SK-N-SH (cell line): Measurements from ENCODE around the gene ZNF597. TPM values are rescaled to one million over a fixed set of nuclear protein-coding genes. Genes with fewer than 3 reads are reported as not detected.
A peak's percentile ranks its signal among the peaks of the same experiment; 100 is the strongest.

Source experiments
- CTCF ChIA-PET: fragments of 300-600, 350-600 bp; formaldehyde crosslinking; extraction: SDS; loops from one replicate; lab custom pipeline; 2021; lab: Yijun Ruan, JAX
- POLR2A ChIA-PET: fragments of 350-600 bp; sonication (Branson Sonifier 250); formaldehyde crosslinking; extraction: SDS; loops from one replicate; lab custom pipeline; 2020; ENCODE audit warnings: antibody characterized with exemption, inconsistent platforms; lab: Yijun Ruan, JAX
- DNase-seq: peaks from one replicate; pipeline ENCODE4 v3.0.0; 2012
- H2AFZ ChIP-seq: fragments of 200-600 bp; sonication (generic); 2 replicates; pipeline ENCODE4 v1.8.1; 2016; ENCODE audit warnings: antibody characterized with exemption, mild to moderate bottlenecking, low read depth
- H3F3A ChIP-seq: fragments of 200-600 bp; sonication (generic); replicated peaks from 2 replicates; pipeline ENCODE3; 2016; ENCODE audit warnings: antibody characterized with exemption, mild to moderate bottlenecking; ENCODE audit not compliant: insufficient read depth
- H3K27ac ChIP-seq, 2 experiments: fragments of 200-500 bp in 1 of 2; fragments of 200-600 bp in 1 of 2; sonication (Bioruptor generic) in 1 of 2; sonication (generic), shearing (Covaris generic) in 1 of 2; 2 replicates each; pipeline versions ENCODE4 v1.5.1 to v1.6.1; 2014 to 2016; ENCODE audit warnings: low read depth in 2 of 2, inconsistent platforms in 1 of 2, low read length in 1 of 2, mild to moderate bottlenecking in 1 of 2, mixed read lengths in 1 of 2
- H3K27me3 ChIP-seq: fragments of 200-600 bp; sonication (generic), shearing (Covaris generic); 2 replicates; pipeline ENCODE4 v1.6.1; 2016; ENCODE audit warnings: mixed run types; ENCODE audit not compliant: insufficient read depth
- H3K36me3 ChIP-seq, 2 experiments: fragments of 200-500 bp in 1 of 2; fragments of 200-600 bp in 1 of 2; sonication (Bioruptor generic) in 1 of 2; sonication (generic) in 1 of 2; replicated peaks in 1 of 2; 2 replicates each; pipeline versions ENCODE3 to v1.5.1; 2014 to 2016; ENCODE audit warnings: low read length in 1 of 2, mild to moderate bottlenecking in 1 of 2; ENCODE audit not compliant: insufficient read depth in 2 of 2, control insufficient read depth in 1 of 2
- H3K4me1 ChIP-seq, 2 experiments: fragments of 200-500 bp in 1 of 2; fragments of 200-600 bp in 1 of 2; sonication (Bioruptor generic) in 1 of 2; sonication (generic), shearing (Covaris generic) in 1 of 2; 2 replicates each; pipeline versions ENCODE4 v1.5.1 to v1.6.1; 2014 to 2016; ENCODE audit warnings: low read depth in 1 of 2, low read length in 1 of 2, mixed run types in 1 of 2; ENCODE audit not compliant: insufficient read depth in 2 of 2, control insufficient read depth in 1 of 2
- H3K4me2 ChIP-seq: fragments of 200-600 bp; sonication (generic), shearing (Covaris generic); 2 replicates; pipeline ENCODE4 v1.6.1; 2017; ENCODE audit warnings: mixed run types
- H3K4me3 ChIP-seq, 2 experiments: fragments of 200-500 bp in 1 of 2; fragments of 200-600 bp in 1 of 2; sonication (Bioruptor generic) in 1 of 2; sonication (generic), shearing (Covaris generic) in 1 of 2; 2 replicates each; pipeline versions ENCODE4 v1.5.1 to v1.8.1; 2014 to 2016; ENCODE audit warnings: low read depth in 2 of 2, inconsistent platforms in 1 of 2, low read length in 1 of 2, mild to moderate bottlenecking in 1 of 2, mixed read lengths in 1 of 2, moderate library complexity in 1 of 2
- H3K79me2 ChIP-seq: fragments of 200-600 bp; sonication (generic); 2 replicates; pipeline ENCODE4 v1.8.1; 2017; ENCODE audit warnings: mild to moderate bottlenecking; ENCODE audit not compliant: insufficient read depth
- H3K9ac ChIP-seq: fragments of 200-600 bp; sonication (generic); 2 replicates; pipeline ENCODE4 v1.6.1; 2017; ENCODE audit warnings: mixed run types
- H3K9me2 ChIP-seq: fragments of 200-600 bp; sonication (generic); 2 replicates; pipeline ENCODE4 v1.6.1; 2017; ENCODE audit warnings: mixed run types
- H3K9me3 ChIP-seq: fragments of 200-600 bp; sonication (generic); 2 replicates; pipeline ENCODE4 v1.6.1; 2017; ENCODE audit warnings: mixed run types, mild to moderate bottlenecking, moderate library complexity
- H4K20me1 ChIP-seq: fragments of 200-600 bp; sonication (generic); 2 replicates; pipeline ENCODE4 v1.6.1; 2017; ENCODE audit warnings: mild to moderate bottlenecking, mixed run types; ENCODE audit not compliant: insufficient read depth
- CHD2 ChIP-seq: fragments of 150-350 bp; IDR thresholded peaks from 2 replicates; pipeline ENCODE4 v1.6.1; 2018; ENCODE audit warnings: low read length; ENCODE audit not compliant: partially characterized antibody
- ELF1 ChIP-seq: IDR thresholded peaks from 2 replicates; pipeline ENCODE4 v1.4.0; 2012
- FOXJ3 ChIP-seq: sonication (generic); formaldehyde crosslinking; IDR thresholded peaks from 2 replicates; pipeline ENCODE4 v1.5.1; 2020; ENCODE audit warnings: mild to moderate bottlenecking, missing genetic modification reagents
- GABPA ChIP-seq: IDR thresholded peaks from 2 replicates; pipeline ENCODE4 v1.4.0; 2012; ENCODE audit warnings: low read depth, mild to moderate bottlenecking
- MAX ChIP-seq: IDR thresholded peaks from 2 replicates; pipeline ENCODE4 v1.4.0; 2012; ENCODE audit warnings: low read depth
- NRF1 ChIP-seq: IDR thresholded peaks from 2 replicates; pipeline ENCODE4 v1.6.1; 2012; ENCODE audit warnings: low read depth, mild to moderate bottlenecking, low read length
- PBX3 ChIP-seq: IDR thresholded peaks from 2 replicates; pipeline ENCODE4; 2012
- RAD21 ChIP-seq: IDR thresholded peaks from 2 replicates; pipeline ENCODE4 v1.6.1; 2012; ENCODE audit warnings: mild to moderate bottlenecking, low read length
- RCOR1 ChIP-seq: fragments of 150-350 bp; IDR thresholded peaks from 2 replicates; pipeline ENCODE4 v1.6.1; 2017; ENCODE audit warnings: antibody characterized with exemption, low read length
- SMC3 ChIP-seq: IDR thresholded peaks from 2 replicates; pipeline ENCODE4 v1.6.1; 2012; ENCODE audit warnings: low read depth, low read length, improper control_type of control experiment
- TAF1 ChIP-seq: IDR thresholded peaks from 2 replicates; pipeline ENCODE4 v1.6.1; 2012; ENCODE audit warnings: low read depth, mild to moderate bottlenecking, low read length, moderate library complexity, borderline replicate concordance
- TCF12 ChIP-seq: IDR thresholded peaks from 2 replicates; pipeline ENCODE4 v1.4.0; 2012
- USF1 ChIP-seq: IDR thresholded peaks from 2 replicates; pipeline ENCODE4 v1.4.0; 2012; ENCODE audit warnings: low read depth, borderline replicate concordance
- ZBTB33 ChIP-seq: IDR thresholded peaks from 2 replicates; pipeline ENCODE4 v1.4.0; 2012; ENCODE audit warnings: low read depth, borderline replicate concordance
- WGBS: methylation state at CpG from one replicate; pipeline ENCODE4 v1.1.6; 2017; ENCODE audit warnings: low lambda C conversion rate; 5-methylcytosine and 5-hydroxymethylcytosine counted together
- polyA plus RNA-seq, 3 experiments: library from polyadenylated mRNA; depleted of rRNA; stranded (reverse); fragments of >200 nt; gene quantifications; 2 replicates each; pipeline ENCODE4 v1.2.3, GENCODE V29; 2012

Gene ZNF597
- polyA plus RNA-seq, 1 of the 3 experiments (the other 2 are of a cell fraction): 1.1 TPM

GRCh38 chr16:3431779-3432219 is 11.5 kb downstream of the ZNF597 start:
- Histone ChIP-seq H3F3A (no peaks in the 10 kb centered on the region), H3K36me3 (peaks cover 5 to 12% of the 10 kb centered on the region in 2 experiments), H3K4me3 (peak overlapping the region in 1 of 2 experiments; percentile 28; a peak in 2 of 4 replicates), H3K9me2 (no peaks in the 10 kb centered on the region), H4K20me1 (no peaks in the 10 kb centered on the region), H3K4me1 (no peaks in the 10 kb centered on the region; a peak in 1 of 4 replicates), H3K27me3 (no peaks in the 10 kb centered on the region), H3K9me3 (no peaks in the 10 kb centered on the region), H2AFZ (peak overlapping the region; percentile 83; the same call in 1 of the 2 replicates), H3K4me2 (no peak overlapping the region), H3K27ac (no peak overlapping the region), H3K9ac (no peak overlapping the region), H3K79me2 (0 out of 2 replicates have a peak, but pooled peaks cover 9% of the 10 kb centered on the region)
- ChIA-PET POLR2A (no interaction called here), CTCF (interaction anchor here (0.9 kb wide), 1 partner anchor 165 kb away, joined by 4 read pairs; no protein-coding TSS in a partner anchor)
- peak; percentile 51 for DNase-seq
- WGBS: 57% methylated on average over 13 of the region's 26 CpGs
- TF ChIP-seq USF1: no peak
- no peak for TF ChIP-seq CHD2
- TF ChIP-seq TAF1: 0 out of 2 replicates have a peak, but pooled peaks have one; percentile 9
- 0 out of 2 replicates have a peak, but pooled peaks have one; percentile 39 for TF ChIP-seq MAX
- TF ChIP-seq NRF1: no peak
- no peak for TF ChIP-seq RAD21
- no peak for TF ChIP-seq SMC3
- TF ChIP-seq RCOR1: no peak
- TF ChIP-seq PBX3: no peak
- no peak for TF ChIP-seq ELF1
- TF ChIP-seq GABPA: peak; percentile 81
- TF ChIP-seq ZBTB33: no peak
- TF ChIP-seq FOXJ3 (CRISPR knock-in tag): 0 out of 2 replicates have a peak, but pooled peaks have one; percentile 14
- no peak for TF ChIP-seq TCF12
